Activated naive CD8-positive, alpha-beta T cell treated with anti-CD3 and anti-CD28 coated beads, Interleukin-2, amount 50 U/mL, for 16 hours (primary cell): ENCODE measurements around the gene ITGB2.

Experiments used
- DNase-seq: peaks from one replicate; pipeline ENCODE4 v3.0.0-alpha.2; 2020; ENCODE audit warnings: low read depth, low spot score

Gene ITGB2

GRCh38 chr21:44867999-44868700 lies 52.5 kb downstream of the ITGB2 start:
- DNase-seq, result no peak

DNA sequence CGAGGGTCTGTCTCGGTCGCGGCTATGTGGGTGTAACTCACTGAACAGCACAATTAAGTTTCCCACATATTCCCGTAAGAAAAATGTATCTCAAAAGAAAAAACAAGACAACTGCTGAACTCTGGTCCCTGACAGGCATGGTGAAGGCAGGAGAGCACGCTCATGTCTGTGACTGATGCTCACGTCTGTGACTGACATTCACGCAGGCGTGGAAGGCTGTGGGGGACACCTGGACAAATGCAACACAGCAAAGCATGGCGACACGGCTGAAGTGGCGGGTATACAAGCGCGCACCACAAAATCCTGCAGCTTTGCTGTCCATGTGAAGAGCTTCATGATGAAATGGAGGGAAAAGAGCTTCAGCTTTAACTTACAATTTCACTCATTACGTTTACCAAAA lies 53.2 kb downstream of the ITGB2 start:
- no peak for DNase-seq

DNA sequence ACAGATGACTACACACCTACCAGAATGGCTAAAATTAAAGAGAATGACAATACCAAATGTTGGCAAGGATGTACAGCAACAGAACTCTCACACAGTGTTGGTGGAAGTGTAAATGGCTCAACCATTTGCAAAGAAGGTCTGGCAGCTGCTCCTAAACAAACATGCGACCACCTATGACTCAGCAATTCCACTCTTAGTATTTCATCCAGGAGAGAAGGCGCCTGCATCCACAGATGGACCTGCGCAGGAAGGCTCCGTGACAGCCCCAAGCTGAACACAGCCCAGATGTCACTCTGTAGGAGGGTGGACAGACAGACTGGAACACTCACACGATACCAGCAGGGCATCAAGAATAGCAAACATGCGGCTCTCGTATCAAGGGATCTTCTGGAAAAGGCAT lies 53.9 kb downstream of the ITGB2 start:
- no peak for DNase-seq

GRCh38 chr21:44865561-44866280 lies 55.0 kb downstream of the ITGB2 start:
- DNase-seq, result no peak

GRCh38 chr21:44862869-44863685 lies 57.6 kb downstream of the ITGB2 start:
- no peak for DNase-seq

- DNase-seq, result no peak
Measured at GRCh38 chr21:44858791-44859190, 61.9 kb downstream of the ITGB2 start.

DNA sequence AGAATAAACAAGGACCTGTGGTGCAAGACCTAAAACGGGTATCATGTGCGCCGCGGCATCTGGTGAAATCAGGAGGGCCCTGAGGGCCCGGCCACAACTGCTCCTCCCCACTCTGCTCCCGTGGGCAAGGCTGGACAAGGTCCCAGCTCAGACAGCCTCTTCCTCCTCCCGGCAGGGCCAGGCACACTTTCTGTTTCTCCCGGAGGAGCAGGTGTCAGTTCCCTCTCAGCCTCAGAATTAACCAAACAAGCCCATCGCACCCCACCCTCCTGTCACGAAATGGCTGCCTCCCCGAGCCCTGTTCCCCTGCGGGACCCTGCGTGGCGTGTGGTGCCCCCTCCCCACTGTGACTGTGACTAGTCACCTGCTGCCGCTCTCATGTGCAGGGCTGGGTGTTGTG lies 62.4 kb downstream of the ITGB2 start:
- DNase-seq, result no peak

DNA sequence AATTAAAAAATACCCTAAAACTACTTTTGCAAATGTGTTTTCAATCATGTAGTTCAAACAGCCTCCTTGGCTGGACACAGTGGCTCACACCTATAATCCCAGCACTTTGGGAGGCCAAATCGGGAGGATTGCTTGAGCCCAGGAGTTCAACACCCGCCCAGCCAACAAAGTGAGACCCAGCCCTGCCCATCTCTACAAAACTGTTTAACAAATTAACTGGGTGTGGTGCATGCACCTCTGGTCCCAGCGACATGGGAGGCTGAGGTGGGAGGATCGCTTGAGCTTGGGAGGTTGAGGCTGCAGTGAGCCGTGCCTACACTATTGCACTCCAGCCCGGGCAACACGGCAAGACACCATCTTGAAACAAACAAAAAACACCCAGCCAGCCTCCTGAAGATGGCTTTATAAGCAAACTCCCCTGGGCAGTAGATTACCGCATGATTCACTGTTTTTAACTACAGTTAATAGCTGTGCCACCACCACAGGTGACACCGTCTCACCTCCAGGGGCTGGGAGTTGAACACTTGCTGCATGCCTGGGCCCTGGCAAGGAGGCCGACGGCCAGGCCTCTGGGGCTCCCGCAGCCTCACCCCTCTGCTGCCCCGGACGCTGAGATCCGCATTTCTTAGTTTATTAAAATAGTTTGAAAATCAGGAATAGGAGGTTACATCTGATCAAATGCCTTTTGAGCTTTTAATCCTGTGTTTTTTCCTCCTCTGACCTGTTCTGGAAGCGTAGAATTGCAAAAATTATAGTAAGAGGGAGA lies 63.4 kb downstream of the ITGB2 start:
- no peak for DNase-seq

DNA sequence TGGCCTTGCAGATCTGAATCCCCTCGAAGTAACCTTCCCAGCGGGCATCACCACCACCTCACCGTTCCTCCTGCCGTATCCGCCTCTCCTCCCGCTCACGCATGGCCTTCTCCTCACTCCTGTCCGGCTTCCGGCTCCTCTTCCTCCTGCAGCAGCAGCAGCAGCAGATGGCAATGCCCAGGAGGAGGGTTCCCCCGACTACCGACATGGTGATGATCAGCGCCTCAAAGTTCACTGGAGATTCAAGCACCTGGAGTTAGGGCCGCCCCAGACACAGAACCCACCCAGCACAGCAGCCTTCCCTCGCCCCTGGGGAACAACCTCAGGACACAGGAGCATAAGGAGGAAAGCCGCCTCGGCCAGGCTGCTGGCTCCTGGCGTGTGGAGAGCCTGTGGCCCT lies 64.6 kb downstream of the ITGB2 start:
- DNase-seq, result no peak

DNA sequence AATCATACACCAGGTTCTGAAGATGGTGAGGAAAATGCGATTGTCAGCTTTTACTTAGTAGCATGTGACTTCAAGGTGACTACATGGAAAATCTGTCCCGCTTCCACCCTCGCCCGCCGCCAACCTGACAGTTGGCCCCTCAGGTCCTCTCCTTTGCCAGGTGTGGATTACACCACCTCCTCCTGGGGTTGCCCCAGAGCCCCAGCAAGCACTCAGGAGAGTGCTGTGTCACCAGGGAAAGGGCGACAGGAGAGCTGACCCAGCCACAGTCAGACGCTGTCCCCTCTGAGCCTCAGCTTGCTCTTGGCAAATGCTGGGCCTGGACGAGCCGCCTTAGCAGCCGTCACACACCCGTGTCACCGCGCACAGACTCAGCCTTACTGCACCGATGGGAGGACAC lies 65.1 kb downstream of the ITGB2 start:
- no peak for DNase-seq

GRCh38 chr21:44854664-44855446 lies 65.8 kb downstream of the ITGB2 start:
- DNase-seq, result no peak

GRCh38 chr21:44854391-44854663 lies 66.4 kb downstream of the ITGB2 start:
- no peak for DNase-seq

DNA sequence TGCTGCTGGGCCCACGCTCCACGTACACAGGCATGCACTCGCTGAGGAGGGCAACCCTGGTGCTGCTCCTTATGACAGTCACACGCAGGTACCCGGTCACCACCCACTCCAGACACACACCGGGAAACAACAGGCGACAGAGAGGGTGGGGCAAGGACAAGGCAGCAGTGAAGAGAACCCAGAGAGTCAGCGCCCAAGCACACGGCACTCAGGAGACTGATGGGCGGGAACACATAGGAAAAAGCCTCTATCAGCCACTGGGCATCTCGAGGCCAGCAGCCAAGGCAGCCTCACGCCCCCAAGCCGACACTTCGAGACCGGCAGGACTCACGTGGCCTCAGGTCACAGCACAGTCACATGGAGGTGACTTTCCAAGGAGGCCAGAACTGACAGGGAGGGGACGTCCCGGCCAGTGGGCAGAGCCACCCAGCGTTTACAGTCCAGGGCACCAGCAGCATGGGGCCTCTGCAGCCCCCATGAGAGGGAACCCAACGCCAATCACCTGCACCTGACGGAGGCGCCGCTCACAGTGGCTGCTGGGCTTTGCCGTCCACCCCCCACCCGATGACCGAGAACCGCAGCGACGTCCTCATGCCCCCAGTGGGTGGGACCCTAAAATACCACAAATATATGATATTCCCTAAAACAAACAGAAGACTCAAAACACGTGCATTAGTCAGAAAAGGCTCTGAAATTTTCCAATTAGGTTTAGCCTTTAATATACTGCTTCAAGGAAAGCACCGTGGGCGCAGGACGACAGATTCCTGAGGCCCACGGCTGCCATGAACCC lies 66.9 kb downstream of the ITGB2 start:
- DNase-seq, result no peak

DNA sequence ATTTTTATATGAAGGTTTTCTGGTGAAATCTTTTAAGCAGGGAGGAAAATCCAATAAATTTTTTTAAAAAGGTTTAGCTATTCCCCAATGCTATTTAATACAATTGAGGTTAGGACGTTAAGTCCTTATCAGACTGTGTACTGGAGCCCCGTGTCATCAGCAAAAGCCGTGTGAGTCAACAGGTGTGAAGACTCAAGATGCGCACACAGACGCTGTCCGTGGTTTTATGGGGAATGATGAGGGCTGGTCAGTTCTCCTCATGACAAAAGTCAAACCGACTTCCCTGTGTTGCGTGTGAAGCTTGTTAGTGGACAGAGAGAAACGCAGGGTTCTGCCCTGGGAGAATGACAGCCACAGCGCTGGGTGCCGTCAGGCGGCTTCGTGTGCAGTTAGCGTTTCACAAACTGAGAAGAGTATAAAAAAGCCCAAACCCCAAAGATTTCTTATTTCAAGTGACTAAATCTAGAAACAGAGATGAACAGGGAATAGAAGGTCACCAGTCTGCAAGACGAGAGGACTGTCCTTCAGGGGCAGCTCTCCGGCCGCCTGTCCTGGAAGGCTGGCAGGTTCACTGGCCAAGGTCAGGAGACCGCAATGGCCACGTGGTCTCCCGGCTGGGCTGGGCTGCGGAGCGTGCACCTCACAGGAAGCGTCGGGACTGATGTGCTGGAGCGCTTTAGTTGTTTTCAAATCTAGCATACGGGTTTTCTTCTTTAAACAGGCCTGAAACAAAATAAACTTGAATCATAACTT lies 69.6 kb downstream of the ITGB2 start:
- DNase-seq, result no peak

- DNase-seq, result no peak
Measured at GRCh38 chr21:44850208-44850800, 70.4 kb downstream of the ITGB2 start.

GRCh38 chr21:44849616-44850130 lies 71.0 kb downstream of the ITGB2 start:
- DNase-seq, result no peak

GRCh38 chr21:44848821-44849521 lies 71.7 kb downstream of the ITGB2 start:
- DNase-seq, result no peak

DNA sequence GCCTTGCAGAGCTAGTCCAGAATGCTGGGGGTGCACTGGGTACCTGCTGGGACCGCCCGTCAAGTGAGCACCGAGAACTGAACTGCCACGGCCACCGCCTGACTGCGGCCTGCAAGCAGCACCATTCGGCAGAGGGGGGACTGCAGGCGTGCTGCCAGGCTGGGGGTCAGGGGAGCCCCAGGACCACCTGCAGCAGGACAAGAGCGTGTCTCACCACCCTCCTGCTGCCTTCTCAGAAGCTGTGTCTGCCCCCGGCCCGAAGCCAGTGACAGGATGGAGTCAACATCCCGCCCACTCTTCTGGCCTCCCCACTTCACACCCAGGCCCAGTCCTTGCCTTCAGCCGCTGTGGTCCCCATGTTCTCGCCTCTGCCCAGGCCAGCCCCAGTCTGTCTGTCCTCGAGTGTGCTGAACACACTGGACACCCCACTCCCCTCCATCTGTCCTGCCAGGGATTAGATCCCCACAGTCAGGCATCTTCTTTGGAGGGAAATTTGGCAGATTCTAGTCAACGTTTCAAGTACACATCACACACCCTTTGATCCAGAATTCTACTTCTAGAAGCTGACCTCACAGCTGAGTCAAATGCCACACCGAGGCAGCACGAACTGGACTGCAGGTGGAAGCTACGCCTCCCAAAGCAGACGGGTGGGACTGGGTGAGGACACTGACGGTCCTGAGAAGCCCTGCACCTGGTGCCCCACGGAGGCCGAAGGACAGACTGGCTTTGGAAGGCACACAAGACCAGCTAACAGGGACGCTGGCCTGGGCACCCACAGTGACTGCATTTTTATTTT lies 73.2 kb downstream of the ITGB2 start:
- no peak for DNase-seq
